ENCODE data around the gene SMIM45.

The SMIM45 gene

DNA sequence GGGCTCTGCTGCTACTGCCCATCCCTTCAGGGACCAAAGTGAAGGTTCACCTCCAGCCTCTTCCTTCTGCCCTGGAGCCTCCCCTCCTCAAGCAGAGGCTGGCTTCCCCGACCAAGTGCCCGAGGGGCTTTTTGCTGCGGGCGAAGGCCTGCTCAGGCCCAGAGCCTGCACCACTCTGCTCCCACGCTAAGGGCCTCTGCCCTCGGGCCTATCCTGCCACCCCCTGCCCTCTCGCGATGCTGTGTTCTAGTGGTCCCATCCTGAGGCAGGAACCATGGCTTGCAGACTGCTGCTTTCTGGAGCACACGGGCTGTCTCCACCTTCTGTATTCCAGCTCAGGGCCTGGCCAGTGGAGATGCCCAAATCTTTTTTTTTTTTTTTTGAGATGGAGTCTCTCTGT is 16.4 kb upstream of the SMIM45 start:
- TF ChIP-seq, protein P1, sequence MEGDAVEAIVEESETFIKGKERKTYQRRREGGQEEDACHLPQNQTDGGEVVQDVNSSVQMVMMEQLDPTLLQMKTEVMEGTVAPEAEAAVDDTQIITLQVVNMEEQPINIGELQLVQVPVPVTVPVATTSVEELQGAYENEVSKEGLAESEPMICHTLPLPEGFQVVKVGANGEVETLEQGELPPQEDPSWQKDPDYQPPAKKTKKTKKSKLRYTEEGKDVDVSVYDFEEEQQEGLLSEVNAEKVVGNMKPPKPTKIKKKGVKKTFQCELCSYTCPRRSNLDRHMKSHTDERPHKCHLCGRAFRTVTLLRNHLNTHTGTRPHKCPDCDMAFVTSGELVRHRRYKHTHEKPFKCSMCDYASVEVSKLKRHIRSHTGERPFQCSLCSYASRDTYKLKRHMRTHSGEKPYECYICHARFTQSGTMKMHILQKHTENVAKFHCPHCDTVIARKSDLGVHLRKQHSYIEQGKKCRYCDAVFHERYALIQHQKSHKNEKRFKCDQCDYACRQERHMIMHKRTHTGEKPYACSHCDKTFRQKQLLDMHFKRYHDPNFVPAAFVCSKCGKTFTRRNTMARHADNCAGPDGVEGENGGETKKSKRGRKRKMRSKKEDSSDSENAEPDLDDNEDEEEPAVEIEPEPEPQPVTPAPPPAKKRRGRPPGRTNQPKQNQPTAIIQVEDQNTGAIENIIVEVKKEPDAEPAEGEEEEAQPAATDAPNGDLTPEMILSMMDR (IDR thresholded peaks at IDR 0.05; ENCODE audit: low read depth, low read length), result no peak
- no peak overlapping the region for H3K4me3 ChIP-seq (replicated peaks in 1 of 2; ENCODE audit: low read depth in 2 of 2, low read length in 2 of 2)
- no peak for DNase-seq (ENCODE audit: low read depth in 2 of 2)

DNA sequence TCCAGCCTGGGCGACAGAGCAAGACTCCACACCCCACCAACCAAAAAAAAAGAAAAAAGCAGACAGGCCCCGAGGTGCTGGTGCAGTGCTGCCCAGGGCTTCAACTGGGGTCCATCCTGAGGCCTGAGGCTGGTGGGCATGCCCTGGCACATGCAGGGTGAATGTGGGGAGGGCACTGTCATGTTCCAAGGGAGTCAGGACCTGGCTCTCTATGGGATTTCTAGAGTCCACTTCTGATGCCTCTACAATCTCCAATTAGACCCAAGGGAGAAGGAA is 15.1 kb upstream of the SMIM45 start:
- H3K4me3 ChIP-seq (replicated peaks in 1 of 2; ENCODE audit: low read depth in 2 of 2, low read length in 2 of 2), result no peak overlapping the region
- DNase-seq (ENCODE audit: low read depth in 2 of 2), result no peak
- TF ChIP-seq, protein P1 (IDR thresholded peaks at IDR 0.05; ENCODE audit: low read depth, low read length), result no peak

DNA sequence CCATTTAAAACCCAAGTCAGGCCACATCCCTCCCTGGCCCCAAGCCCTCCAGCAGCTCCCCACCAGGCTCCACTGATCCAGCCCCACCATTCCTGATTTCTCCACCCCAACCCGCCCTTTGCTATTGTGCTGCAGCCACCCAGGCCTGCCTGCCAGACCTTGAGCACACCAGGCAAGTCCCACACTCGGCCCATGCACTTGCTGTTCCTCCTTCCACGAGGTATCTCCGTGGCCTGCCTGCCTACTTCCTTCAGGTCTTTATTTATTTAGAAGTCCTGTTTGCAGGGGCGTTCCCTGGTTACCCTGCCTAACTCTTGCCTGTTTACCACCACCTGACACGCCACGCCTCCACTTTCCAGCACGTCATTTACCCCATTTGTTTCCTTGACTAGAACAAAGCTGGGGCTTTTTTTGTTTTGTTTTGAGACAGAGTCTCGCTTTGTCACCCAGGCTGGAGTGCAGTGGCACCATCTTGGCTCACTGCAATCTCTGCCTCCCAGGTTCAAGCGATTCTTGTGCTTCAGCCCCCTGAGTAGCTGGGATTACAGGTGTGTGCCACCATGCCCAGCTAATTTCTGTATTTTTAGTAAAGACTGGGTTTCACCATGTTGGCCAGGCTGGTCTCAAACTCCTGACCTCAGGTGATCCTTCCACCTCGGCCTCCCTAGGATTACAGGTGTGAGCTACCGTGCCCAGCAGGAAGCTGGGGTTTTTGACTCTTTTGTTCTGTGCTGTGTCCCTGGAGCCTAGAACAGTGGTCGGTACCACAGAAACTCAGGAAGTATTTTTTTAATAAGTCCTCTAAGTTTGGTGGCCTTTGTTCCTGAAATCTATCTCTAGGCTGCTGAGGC is 11.7 kb upstream of the SMIM45 start:
- no peak for DNase-seq (ENCODE audit: low read depth in 2 of 2)
- H3K4me3 ChIP-seq (replicated peaks in 1 of 2; ENCODE audit: low read depth in 2 of 2, low read length in 2 of 2), result no peak overlapping the region
- TF ChIP-seq, protein P1 (IDR thresholded peaks at IDR 0.05; ENCODE audit: low read depth, low read length), result no peak

DNA sequence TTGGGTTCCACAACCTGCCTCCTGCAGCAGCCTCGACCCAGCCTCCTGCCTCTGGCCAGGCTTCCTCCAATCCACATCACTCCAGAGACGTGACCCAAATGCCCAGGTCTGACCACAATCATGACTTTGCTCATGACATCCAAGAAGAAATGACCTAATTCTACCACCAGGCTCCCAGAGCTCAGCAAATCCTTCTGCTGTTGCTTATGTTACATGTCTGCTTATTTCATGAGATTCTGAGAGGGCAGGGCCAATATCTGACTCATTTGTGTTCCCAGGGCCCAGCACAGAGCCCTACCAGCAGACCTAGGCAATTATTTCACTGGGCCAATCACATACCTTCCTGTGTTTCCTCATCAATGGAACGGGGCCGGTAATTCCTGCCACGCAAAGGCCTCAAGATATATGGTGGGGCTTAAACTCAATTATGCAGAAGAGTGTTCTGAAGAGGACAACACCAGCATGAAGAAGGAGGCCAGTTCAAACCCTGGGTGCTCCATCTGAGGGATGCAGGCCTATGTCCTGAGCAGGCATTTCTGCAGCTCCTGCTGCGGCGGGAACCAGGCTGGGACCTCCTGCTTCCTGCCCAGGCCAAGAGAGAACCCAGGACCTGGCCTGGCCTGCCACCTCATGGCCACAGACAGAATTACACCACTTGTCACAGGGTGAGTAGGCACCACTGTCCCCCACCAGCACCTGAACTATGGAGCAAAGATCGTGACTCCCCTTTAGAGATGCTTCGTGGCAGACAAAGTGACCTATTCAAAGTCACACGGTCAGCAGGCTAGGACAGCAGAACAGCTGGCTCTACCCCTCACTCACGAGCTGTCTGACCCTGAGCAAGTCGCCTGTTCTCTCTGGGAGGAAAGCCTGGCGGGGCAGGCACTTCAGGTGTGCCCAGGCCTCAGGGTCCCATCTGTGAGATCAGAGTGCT is 10.9 kb upstream of the SMIM45 start:
- DNase-seq (ENCODE audit: low read depth in 2 of 2), result peak; percentile 86 to 95
- TF ChIP-seq, protein P1 (IDR thresholded peaks at IDR 0.05; ENCODE audit: low read depth, low read length), result peak; percentile 87
- H3K4me3 ChIP-seq (replicated peaks in 1 of 2; ENCODE audit: low read depth in 2 of 2, low read length in 2 of 2), result no peak overlapping the region

DNA sequence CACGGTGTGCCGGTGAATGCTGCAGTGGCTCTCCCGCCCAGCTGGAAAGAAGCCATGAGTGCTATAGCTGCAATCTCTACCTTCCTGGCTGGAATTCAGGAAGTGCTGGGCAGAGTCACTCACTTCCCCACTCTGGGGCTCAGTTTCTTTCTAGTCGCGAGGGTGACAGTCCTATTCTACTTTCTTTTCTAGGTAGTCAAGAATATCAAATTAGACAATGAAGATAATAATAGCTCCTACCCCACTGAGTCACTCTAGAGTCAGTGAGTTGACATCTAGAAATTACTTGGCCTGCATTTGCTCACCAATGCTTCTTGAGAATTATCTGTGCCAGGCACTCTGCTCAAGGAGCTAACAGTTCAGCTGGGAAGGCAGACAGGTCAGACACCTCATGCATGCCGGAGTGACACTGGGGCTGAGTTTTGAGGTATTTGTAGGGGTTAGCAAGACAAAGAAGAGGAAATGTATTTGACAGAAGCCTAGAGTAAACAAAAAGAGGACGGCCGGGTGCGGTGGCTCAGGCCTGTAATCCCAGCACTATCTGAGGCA is 8.2 kb upstream of the SMIM45 start:
- peak in 1 of 2 donors; percentile 44 for DNase-seq (ENCODE audit: low read depth in 2 of 2)

More for the DNA sequence above, 8.2 kb upstream of the SMIM45 start:
- TF ChIP-seq, protein P1 (IDR thresholded peaks at IDR 0.05; ENCODE audit: low read depth, low read length), result no peak
- no peak overlapping the region for H3K4me3 ChIP-seq (replicated peaks in 1 of 2; ENCODE audit: low read depth in 2 of 2, low read length in 2 of 2)
